Measurements from ENCODE around the gene CD27. TPM values are rescaled to one million over a fixed set of nuclear protein-coding genes. Genes with fewer than 3 reads are reported as not detected.
A peak's percentile ranks its signal among the peaks of the same experiment; 100 is the strongest.

CD27 gene
- total RNA-seq, 1 donor from 2014 or later, result not detected

DNA sequence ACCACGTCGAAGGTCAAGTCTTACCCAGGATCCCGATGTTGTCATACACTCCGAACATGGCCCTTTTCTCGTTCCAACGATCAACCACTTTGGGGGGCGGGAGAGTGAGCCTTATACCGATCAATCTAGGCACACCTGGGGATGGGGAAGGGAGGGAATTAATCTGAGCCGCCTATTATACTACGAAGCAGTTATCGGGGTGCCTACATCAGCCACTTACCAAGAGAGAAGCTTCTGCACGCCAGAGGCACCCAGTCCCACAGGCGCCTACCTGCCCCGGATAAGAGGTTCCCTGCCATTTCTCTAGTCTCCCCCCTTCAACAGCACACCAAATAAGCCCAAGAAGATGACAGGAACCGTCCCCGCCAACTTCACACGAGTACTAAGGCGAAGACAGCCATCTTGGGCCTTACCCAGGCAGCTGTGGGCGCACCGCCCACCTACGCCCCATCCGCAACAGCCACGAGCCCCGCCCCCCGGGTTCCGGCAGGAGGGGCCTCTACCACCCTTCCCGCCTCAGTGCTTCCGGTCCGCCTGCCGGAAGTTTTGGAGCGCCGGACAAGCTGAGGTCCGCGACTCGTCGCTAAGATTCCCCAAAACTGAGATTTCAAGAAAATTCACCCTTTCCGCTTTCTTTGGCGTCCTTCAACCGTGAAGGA lies 48.2 kb downstream of the CD27 start, which contains the start of gene MRPL51:
MRPL51 (minus strand) TSS at position 425 of the 659 bp plus-strand sequence; CDS start at position 299, 126 bp downstream.
- H3K36me3 Mint-ChIP-seq, result peaks cover 14% of the 10 kb centered on the region
- H3K9me3 ChIP-seq (ENCODE audit: low read depth), result no peaks in the 10 kb centered on the region

DNA sequence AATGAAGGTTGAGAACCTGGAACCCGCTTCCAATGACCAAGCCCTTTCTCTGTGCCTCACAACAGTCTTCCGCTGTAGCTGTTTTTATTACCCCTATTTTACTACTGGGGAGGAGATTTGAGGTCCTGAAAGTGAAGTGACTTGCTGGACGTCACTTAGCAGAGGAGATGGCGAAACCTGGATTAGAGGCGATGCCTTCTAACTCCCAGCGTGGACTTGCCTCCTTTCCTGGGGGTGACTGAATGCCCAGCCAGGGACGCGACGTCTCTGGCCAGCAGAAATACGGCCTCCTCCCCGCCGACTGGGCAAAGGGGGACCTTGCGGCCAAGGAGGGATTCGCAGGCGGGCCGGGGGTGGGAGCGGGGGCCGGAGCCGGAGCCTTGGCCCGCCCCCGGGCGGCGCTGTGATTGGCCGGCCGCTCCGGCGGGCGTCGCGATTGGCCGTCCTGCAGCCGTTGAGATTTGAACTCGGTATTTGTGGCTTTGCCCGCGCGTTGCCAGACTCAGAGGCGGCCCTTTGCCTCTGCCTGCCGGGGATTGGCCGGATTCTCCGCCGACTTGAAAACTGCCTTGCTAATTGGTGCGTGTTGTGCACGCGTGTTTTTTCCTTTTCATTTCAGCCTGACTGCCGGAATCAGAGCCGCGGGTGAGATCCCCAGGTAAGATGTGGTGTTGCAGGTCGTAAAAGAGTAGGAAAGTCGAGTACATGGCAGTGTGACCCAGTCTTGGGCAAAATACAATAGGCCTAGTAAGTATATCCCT lies 48.9 kb downstream of the CD27 start, which contains the start of gene NCAPD2:
NCAPD2 (plus strand) TSS at position 606 of the 761 bp plus-strand sequence. CDS start 997 bp downstream, outside the sequence.
- peak within 1 kb of the TSS; percentile 97 for H3K4me3 Mint-ChIP-seq
- Histone ChIP-seq H3K9ac (peak within 1 kb of the TSS; percentile 68), H3F3A (ENCODE audit: low read depth) (peaks cover 33% of the 10 kb centered on the region), H3K4me1 (peaks cover 23% of the 10 kb centered on the region), H3K79me2 (ENCODE audit: low read depth) (peaks cover 63% of the 10 kb centered on the region), H3K9me3 (ENCODE audit: low read depth) (no peaks in the 10 kb centered on the region), H3K27me3 (no peaks in the 10 kb centered on the region), H3K36me3 (peaks cover 22% of the 10 kb centered on the region), H4K20me1 (ENCODE audit: low read depth) (peaks cover 24% of the 10 kb centered on the region), H3K27ac (peak within 1 kb of the TSS; percentile 81), H2AFZ (replicated peaks) (peak within 1 kb of the TSS; percentile 55), H3K4me2 (peak within 1 kb of the TSS; percentile 74), H3K4me3 (peak within 1 kb of the TSS; percentile 86)
- DNase-seq (ENCODE audit: low spot score), result peak; percentile 97
- peak within 1 kb of the TSS; percentile 93 for H3K27ac Mint-ChIP-seq
- no peaks in the 10 kb centered on the region for H3K9me3 Mint-ChIP-seq
- no peak for TF ChIP-seq EZH2 (IDR thresholded peaks at IDR 0.05)
- TF ChIP-seq, protein P1, sequence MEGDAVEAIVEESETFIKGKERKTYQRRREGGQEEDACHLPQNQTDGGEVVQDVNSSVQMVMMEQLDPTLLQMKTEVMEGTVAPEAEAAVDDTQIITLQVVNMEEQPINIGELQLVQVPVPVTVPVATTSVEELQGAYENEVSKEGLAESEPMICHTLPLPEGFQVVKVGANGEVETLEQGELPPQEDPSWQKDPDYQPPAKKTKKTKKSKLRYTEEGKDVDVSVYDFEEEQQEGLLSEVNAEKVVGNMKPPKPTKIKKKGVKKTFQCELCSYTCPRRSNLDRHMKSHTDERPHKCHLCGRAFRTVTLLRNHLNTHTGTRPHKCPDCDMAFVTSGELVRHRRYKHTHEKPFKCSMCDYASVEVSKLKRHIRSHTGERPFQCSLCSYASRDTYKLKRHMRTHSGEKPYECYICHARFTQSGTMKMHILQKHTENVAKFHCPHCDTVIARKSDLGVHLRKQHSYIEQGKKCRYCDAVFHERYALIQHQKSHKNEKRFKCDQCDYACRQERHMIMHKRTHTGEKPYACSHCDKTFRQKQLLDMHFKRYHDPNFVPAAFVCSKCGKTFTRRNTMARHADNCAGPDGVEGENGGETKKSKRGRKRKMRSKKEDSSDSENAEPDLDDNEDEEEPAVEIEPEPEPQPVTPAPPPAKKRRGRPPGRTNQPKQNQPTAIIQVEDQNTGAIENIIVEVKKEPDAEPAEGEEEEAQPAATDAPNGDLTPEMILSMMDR (IDR thresholded peaks at IDR 0.05), result peak; percentile 29
- TF ChIP-seq EZH2phosphoT487 (IDR thresholded peaks at IDR 0.05), result no peak
- H3K36me3 Mint-ChIP-seq, result peaks cover 17% of the 10 kb centered on the region
- H3K4me1 Mint-ChIP-seq, result peaks cover 28% of the 10 kb centered on the region
- H3K27me3 Mint-ChIP-seq (ENCODE audit: insufficient read depth, low read depth), result peaks cover under 1% of the 10 kb centered on the region

More for the DNA sequence above, 48.2 kb downstream of the CD27 start, which contains the start of gene MRPL51:
- H3K9me3 Mint-ChIP-seq, result no peaks in the 10 kb centered on the region
- Histone ChIP-seq H3K36me3 (peaks cover 19% of the 10 kb centered on the region), H2AFZ (replicated peaks) (peak within 1 kb of the TSS; percentile 55), H3K27me3 (no peaks in the 10 kb centered on the region), H3F3A (ENCODE audit: low read depth) (peaks cover 33% of the 10 kb centered on the region), H3K79me2 (ENCODE audit: low read depth) (peaks cover 56% of the 10 kb centered on the region), H4K20me1 (ENCODE audit: low read depth) (peaks cover 24% of the 10 kb centered on the region), H3K27ac (peak within 1 kb of the TSS; percentile 81), H3K4me2 (peak within 1 kb of the TSS; percentile 74), H3K4me3 (peak within 1 kb of the TSS; percentile 86), H3K9ac (peak within 1 kb of the TSS; percentile 68), H3K4me1 (peaks cover 23% of the 10 kb centered on the region)
- peak within 1 kb of the TSS; percentile 97 for H3K4me3 Mint-ChIP-seq
- H3K27ac Mint-ChIP-seq, result peak within 1 kb of the TSS; percentile 93
- peaks cover 28% of the 10 kb centered on the region for H3K4me1 Mint-ChIP-seq
- peak; percentile 98 for DNase-seq (ENCODE audit: low spot score)
- H3K27me3 Mint-ChIP-seq (ENCODE audit: insufficient read depth, low read depth), result peaks cover 2% of the 10 kb centered on the region
- TF ChIP-seq EZH2phosphoT487 (IDR thresholded peaks at IDR 0.05), result no peak
- peak; percentile 19 for TF ChIP-seq EZH2 (IDR thresholded peaks at IDR 0.05)

DNA sequence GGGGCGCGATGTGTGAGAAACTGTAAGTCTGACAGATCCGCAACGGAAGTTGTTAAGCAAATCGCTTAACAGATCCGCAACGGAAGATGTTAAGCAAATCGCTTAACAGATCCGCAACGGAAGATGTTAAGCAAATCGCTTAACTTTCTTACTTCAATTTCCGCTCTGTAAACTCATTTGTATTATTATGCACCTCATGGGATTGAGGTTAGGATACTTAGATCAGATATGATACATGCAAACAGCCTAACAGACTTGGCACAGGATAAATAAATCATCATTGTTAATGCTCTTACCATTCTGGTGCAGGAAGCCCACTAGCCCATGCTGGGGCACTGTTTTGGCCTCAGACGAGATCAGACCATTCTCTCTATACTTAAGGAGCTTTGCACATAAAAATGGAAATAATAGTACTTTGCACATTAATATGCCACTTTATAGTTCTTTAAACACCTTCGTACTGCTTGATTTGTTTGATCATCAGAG lies 49.5 kb downstream of the CD27 start:
- no peak for DNase-seq (ENCODE audit: low spot score)
- Histone ChIP-seq H3K27me3 (no peaks in the 10 kb centered on the region), H3K27ac (peak overlapping the region; percentile 76), H3K4me1 (peaks cover 23% of the 10 kb centered on the region), H3K36me3 (peaks cover 22% of the 10 kb centered on the region), H3F3A (ENCODE audit: low read depth) (peaks cover 32% of the 10 kb centered on the region), H3K79me2 (ENCODE audit: low read depth) (peaks cover 70% of the 10 kb centered on the region), H3K9me3 (ENCODE audit: low read depth) (no peaks in the 10 kb centered on the region), H4K20me1 (ENCODE audit: low read depth) (peaks cover 24% of the 10 kb centered on the region), H3K9ac (peak overlapping the region; percentile 18), H3K4me3 (peak overlapping the region; percentile 86), H3K4me2 (peak overlapping the region; percentile 74), H2AFZ (replicated peaks) (peak overlapping the region; percentile 26)
- Mint-ChIP-seq H3K27ac (peak overlapping the region; percentile 89), H3K9me3 (no peaks in the 10 kb centered on the region), H3K36me3 (peaks cover 19% of the 10 kb centered on the region), H3K4me1 (peaks cover 28% of the 10 kb centered on the region), H3K4me3 (peak overlapping the region; percentile 97), H3K27me3 (ENCODE audit: insufficient read depth, low read depth) (no peaks in the 10 kb centered on the region)
- TF ChIP-seq EZH2phosphoT487 (IDR thresholded peaks at IDR 0.05) (no peak), EZH2 (IDR thresholded peaks at IDR 0.05) (no peak)
- TF ChIP-seq, protein P1 (IDR thresholded peaks at IDR 0.05), result no peak
